HepG2 (cell line): Measurements from ENCODE around the gene FAF2. TPM values are rescaled to one million over a fixed set of nuclear protein-coding genes. Genes with fewer than 3 reads are reported as not detected.

ENCODE experiments used
- ATAC-seq: fragments of 200-7000 bp; cut with Tn5 transposase; 3 replicates; pipeline ENCODE4 v1.9.1; 2020; ENCODE audit warnings: mild to moderate bottlenecking, moderate library complexity
- BruUV-seq: library from RNA; stranded (reverse); fragments of 400-500 nt; replicated peaks from 2 replicates; lab custom pipeline; 2021; lab: Mats Ljungman, UMichigan
- CTCF ChIA-PET: fragments of 300-600 bp; formaldehyde crosslinking; extraction: SDS; loops from one replicate; lab custom pipeline; 2021; ENCODE audit warnings: low total read pairs, inconsistent platforms, low intra/inter-chr PET ratio; lab: Yijun Ruan, JAX
- POLR2A ChIA-PET: fragments of 350-600 bp; sonication (Branson Sonifier 250); formaldehyde crosslinking; loops from one replicate; lab custom pipeline; 2020; ENCODE audit warnings: antibody characterized with exemption, inconsistent platforms; lab: Yijun Ruan, JAX
- DNase-seq: peaks from one replicate; pipeline ENCODE4 v3.0.0-alpha.2; 2015; ENCODE audit warnings: low spot score
- FAIRE-seq: peaks from 3 replicates; lab custom pipeline; 2011; peaks lifted over from hg19 to GRCh38; lab: Jason Lieb, UNC
- H2AFZ ChIP-seq: one replicate; pipeline ENCODE4 v1.6.1; 2011; ENCODE audit warnings: low read length, inconsistent platforms
- H3K27ac ChIP-seq: fragments of 300-600 bp; 3 replicates; pipeline ENCODE4 v1.8.0; 2011; ENCODE audit warnings: mixed run types, mild to moderate bottlenecking, mixed read lengths, low read length, inconsistent platforms; ENCODE audit not compliant: insufficient read depth; ENCODE audit errors: extremely low read length
- H3K27me3 ChIP-seq, 2 experiments: fragments of 200-600 bp in 1 of 2; 2 replicates in 1 of 2; 3 replicates in 1 of 2; pipeline versions ENCODE4 v1.6.0 to v1.8.0; 2011; ENCODE audit warnings: low read length in 2 of 2, mild to moderate bottlenecking in 2 of 2, moderate library complexity in 2 of 2, inconsistent platforms in 1 of 2; ENCODE audit not compliant: insufficient read depth in 2 of 2, control insufficient read depth in 1 of 2
- H3K36me3 ChIP-seq, 2 experiments: fragments of 200-600 bp in 1 of 2; replicated peaks in 1 of 2; 2 replicates in 1 of 2; 3 replicates in 1 of 2; pipeline versions ENCODE4 v1.5.1 to v1.8.0; 2011; ENCODE audit warnings: low read length in 2 of 2, inconsistent platforms in 1 of 2; ENCODE audit not compliant: insufficient read depth in 2 of 2, control insufficient read depth in 1 of 2
- H3K4me1 ChIP-seq: 2 replicates; pipeline ENCODE4 v1.5.1; 2012; ENCODE audit warnings: low read length, inconsistent platforms; ENCODE audit not compliant: insufficient read depth
- H3K4me2 ChIP-seq: 2 replicates; pipeline ENCODE4 v1.6.0; 2011; ENCODE audit warnings: low read depth, low read length, inconsistent platforms
- H3K4me3 ChIP-seq, 3 experiments: fragments of 200-600 bp in 1 of 3; sonication (generic), shearing (Covaris generic) in 1 of 3; replicated peaks in 1 of 3; 2 replicates each; pipeline ENCODE4 v1.5.1; 2011 to 2016; ENCODE audit warnings: low read length in 3 of 3, inconsistent platforms in 2 of 3, low read depth in 2 of 3, mild to moderate bottlenecking in 2 of 3, control low read depth in 1 of 3, mixed read lengths in 1 of 3; ENCODE audit not compliant: insufficient read depth in 1 of 3
- H3K79me2 ChIP-seq: one replicate; pipeline ENCODE4 v1.6.1; 2011; ENCODE audit warnings: low read length, inconsistent platforms; ENCODE audit not compliant: insufficient read depth
- H3K9ac ChIP-seq: 2 replicates; pipeline ENCODE4 v1.6.0; 2011; ENCODE audit warnings: mild to moderate bottlenecking, low read depth, low read length, inconsistent platforms; ENCODE audit not compliant: insufficient read depth
- H3K9me3 ChIP-seq: 2 replicates; pipeline ENCODE4 v1.5.1; 2012; ENCODE audit warnings: mild to moderate bottlenecking, low read length
- H4K20me1 ChIP-seq: 2 replicates; pipeline ENCODE4 v1.6.0; 2011; ENCODE audit warnings: inconsistent platforms, mild to moderate bottlenecking, low read length, moderate library complexity; ENCODE audit not compliant: insufficient read depth
- DMAP1 ChIP-seq: IDR thresholded peaks from 2 replicates; pipeline ENCODE4 v1.6.1; 2016
- MEIS1 ChIP-seq: sonication (generic); formaldehyde crosslinking; IDR thresholded peaks from 2 replicates; pipeline ENCODE4 v1.9.0; 2021; ENCODE audit warnings: mild to moderate bottlenecking, missing genetic modification reagents, moderate library complexity, borderline replicate concordance
- MXI1 ChIP-seq: IDR thresholded peaks from 3 replicates; pipeline ENCODE4 v1.6.1; 2012; ENCODE audit warnings: low read depth, low read length, inconsistent platforms, borderline replicate concordance
- MYC ChIP-seq: sonication (generic); formaldehyde crosslinking; IDR thresholded peaks from 2 replicates; pipeline ENCODE4 v1.9.0; 2021; ENCODE audit warnings: missing genetic modification reagents, borderline replicate concordance
- NFKB2 ChIP-seq: sonication (generic); formaldehyde crosslinking; IDR thresholded peaks from 2 replicates; pipeline ENCODE4 v1.4.0; 2020; ENCODE audit warnings: missing genetic modification reagents, borderline replicate concordance
- POLR2A ChIP-seq, 2 experiments: IDR thresholded peaks; 2 replicates each; pipeline ENCODE4 v1.6.1; 2011; ENCODE audit warnings: low read depth in 2 of 2, low read length in 2 of 2, mild to moderate bottlenecking in 1 of 2, moderate library complexity in 1 of 2; ENCODE audit not compliant: insufficient read depth in 1 of 2
- POLR2G ChIP-seq: fragments of 200-400 bp; formaldehyde crosslinking; IDR thresholded peaks from 2 replicates; pipeline ENCODE4 v1.6.1; 2018; ENCODE audit warnings: mild to moderate bottlenecking, low read depth, low read length, moderate library complexity
- SALL1 ChIP-seq: sonication (generic); formaldehyde crosslinking; IDR thresholded peaks from 2 replicates; pipeline ENCODE4 v1.8.0; 2022; ENCODE audit warnings: mild to moderate bottlenecking, missing genetic modification reagents
- TEAD2 ChIP-seq: sonication (generic); formaldehyde crosslinking; IDR thresholded peaks from 2 replicates; pipeline ENCODE4 v1.9.0; 2021; ENCODE audit warnings: missing genetic modification reagents
- ZBTB33 ChIP-seq: sonication (generic); formaldehyde crosslinking; IDR thresholded peaks from 2 replicates; pipeline ENCODE4 v1.4.0; 2020; ENCODE audit warnings: missing genetic modification reagents
- ZFP91 ChIP-seq: sonication (generic); formaldehyde crosslinking; IDR thresholded peaks from 2 replicates; pipeline ENCODE4 v1.9.0; 2022; ENCODE audit warnings: missing genetic modification reagents, mild to moderate bottlenecking, borderline replicate concordance
- ZNF451 ChIP-seq: sonication (generic); formaldehyde crosslinking; IDR thresholded peaks from 2 replicates; pipeline ENCODE4 v1.5.0; 2020; ENCODE audit warnings: mild to moderate bottlenecking, missing genetic modification reagents
- ZNF879 ChIP-seq: sonication (generic); formaldehyde crosslinking; IDR thresholded peaks from 2 replicates; pipeline ENCODE4 v1.8.1; 2023; ENCODE audit warnings: missing genetic modification reagents
- WGBS: methylation state at CpG from one replicate; pipeline ENCODE4 v1.1.6; 2017; ENCODE audit warnings: low lambda C conversion rate; 5-methylcytosine and 5-hydroxymethylcytosine counted together
- in situ Hi-C: cut with HindIII; loops from 2 replicates; pipeline ENCODE4 v1.10.0; 2017; ENCODE audit warnings: low pct_unique_long_range_greater_than_20kb; ENCODE audit not compliant: extremely low pct_ligation_motif_present
- intact Hi-C: fragments of 100-400 bp; cut with micrococcal nuclease; formaldehyde crosslinking; loops from one replicate; pipeline ENCODE4 v1.10.0; 2022; ENCODE audit not compliant: unreplicated experiment
- polyA plus RNA-seq, 8 experiments: library from polyadenylated mRNA; depleted of rRNA in 3 of 8; stranded (reverse) in 7 of 8; unstranded in 1 of 8; fragments of >200 nt; fragmentation: Illumina TruSeq in 4 of 8; extraction: Trizol in 4 of 8; gene quantifications; 2 replicates each; pipeline versions ENCODE4 v1.2.1 to v1.2.3, GENCODE V29; 2011 to 2016; ENCODE audit warnings: low read depth in 4 of 8, missing spikeins in 1 of 8, mixed read lengths in 1 of 8; ENCODE audit not compliant: insufficient read depth in 1 of 8
- total RNA-seq, 5 experiments: library from RNA; depleted of rRNA; stranded (reverse); fragments of >200 nt; fragmentation: Illumina TruSeq; extraction: Trizol; gene quantifications; 2 replicates each; pipeline ENCODE4 v1.2.3, GENCODE V29; 2016; ENCODE audit warnings: low read depth in 1 of 5
- TF ChIP-seq, protein P1 (sequence below): sonication (generic); formaldehyde crosslinking; IDR thresholded peaks from 2 replicates; pipeline ENCODE4 v1.5.1; 2020; ENCODE audit warnings: missing genetic modification reagents, mild to moderate bottlenecking, borderline replicate concordance
- TF ChIP-seq, protein P2 (sequence below): sonication (generic); formaldehyde crosslinking; IDR thresholded peaks from 2 replicates; pipeline ENCODE4 v1.4.0; 2020; ENCODE audit warnings: mild to moderate bottlenecking, low read depth, missing genetic modification reagents

The FAF2 gene
- total and polyA plus RNA-seq, 2 of the 13 experiments (the other 11 are each of a cell fraction or from before 2014, with no cell fraction given), result 27.8 to 34.3 TPM

DNA sequence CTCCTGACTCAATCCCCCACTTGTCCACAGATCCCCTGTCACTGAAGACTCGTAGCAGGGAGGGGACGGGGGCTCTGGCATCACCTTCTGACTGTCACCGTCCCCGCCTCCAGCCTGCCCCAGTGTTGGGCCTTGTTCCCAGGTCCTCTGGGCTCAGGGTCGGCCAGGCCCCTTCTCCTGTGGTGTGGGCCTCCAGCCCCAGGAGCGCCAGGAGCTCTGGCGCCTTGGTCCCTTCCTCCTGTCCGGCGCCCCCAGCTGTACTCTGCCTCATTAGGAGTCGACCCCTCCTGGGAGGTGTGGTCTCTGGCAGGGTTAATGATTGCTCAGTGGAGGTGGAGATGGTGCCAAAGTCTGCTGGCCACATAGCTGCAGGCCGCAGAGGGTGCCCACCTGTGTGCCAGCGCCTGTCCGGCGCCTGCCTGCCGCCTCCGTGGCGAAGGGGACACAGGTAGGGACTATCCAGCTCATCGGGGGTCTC, 100.8 kb downstream of the FAF2 start, which contains the start of gene CDHR2:
CDHR2 (plus strand) TSS at position 376 of the 478 bp plus-strand sequence. CDS start 16,011 bp downstream, outside the sequence.
- H3K79me2 ChIP-seq, result peaks cover 16% of the 10 kb centered on the region
- in situ Hi-C loops (loop anchor here (25.0 kb wide), 1 partner anchor 813 kb away; the partner anchor contains the start of genes LMAN2 and RGS14), intact Hi-C loops (loop anchor here (2.0 kb wide), 1 partner anchor 132 kb away; the partner anchor contains the start of gene CLTB)
- ChIA-PET POLR2A (interaction anchor here (0.7 to 9.7 kb wide), 11 partner anchors 9 to 187 kb away, joined by 3 to 212 read pairs (median 5); partner anchors contain the start of genes FAF2, KIAA1191, RNF44 and TSPAN17), CTCF (no interaction called here)
- 2% methylated on average over 13 of the region's 18 CpGs for WGBS
- no peaks in the 10 kb centered on the region for H4K20me1 ChIP-seq
- peak; percentile 85 for DNase-seq
- no peaks in the 10 kb centered on the region for H3K36me3 ChIP-seq
- H3K4me2 ChIP-seq, result peak within 1 kb of the TSS; percentile 98
- peak; percentile 12 for FAIRE-seq
- no peaks in the 10 kb centered on the region for H3K27me3 ChIP-seq
- peak within 1 kb of the TSS; percentile 66 to 86 (median 72) for H3K4me3 ChIP-seq
- BruUV-seq, result no TSS peak
- peak within 1 kb of the TSS; percentile 75 for H3K9ac ChIP-seq
- ATAC-seq, result peak; percentile 90
- peaks cover 69% of the 10 kb centered on the region for H3K4me1 ChIP-seq
- no peak within 1 kb of the TSS for H2AFZ ChIP-seq
- no peaks in the 10 kb centered on the region for H3K9me3 ChIP-seq
- H3K27ac ChIP-seq, result peak within 1 kb of the TSS; percentile 53
- 0 out of 2 replicates have a peak, but pooled peaks have one; percentile 9 for TF ChIP-seq DMAP1 (CRISPR knock-in tag)
- TF ChIP-seq ZNF451 (CRISPR knock-in tag), result 0 out of 2 replicates have a peak, but pooled peaks have one; percentile 53
- peak; percentile 32; the same call in 1 of the 2 replicates for TF ChIP-seq NFKB2 (CRISPR knock-in tag)
- TF ChIP-seq, protein P1, sequence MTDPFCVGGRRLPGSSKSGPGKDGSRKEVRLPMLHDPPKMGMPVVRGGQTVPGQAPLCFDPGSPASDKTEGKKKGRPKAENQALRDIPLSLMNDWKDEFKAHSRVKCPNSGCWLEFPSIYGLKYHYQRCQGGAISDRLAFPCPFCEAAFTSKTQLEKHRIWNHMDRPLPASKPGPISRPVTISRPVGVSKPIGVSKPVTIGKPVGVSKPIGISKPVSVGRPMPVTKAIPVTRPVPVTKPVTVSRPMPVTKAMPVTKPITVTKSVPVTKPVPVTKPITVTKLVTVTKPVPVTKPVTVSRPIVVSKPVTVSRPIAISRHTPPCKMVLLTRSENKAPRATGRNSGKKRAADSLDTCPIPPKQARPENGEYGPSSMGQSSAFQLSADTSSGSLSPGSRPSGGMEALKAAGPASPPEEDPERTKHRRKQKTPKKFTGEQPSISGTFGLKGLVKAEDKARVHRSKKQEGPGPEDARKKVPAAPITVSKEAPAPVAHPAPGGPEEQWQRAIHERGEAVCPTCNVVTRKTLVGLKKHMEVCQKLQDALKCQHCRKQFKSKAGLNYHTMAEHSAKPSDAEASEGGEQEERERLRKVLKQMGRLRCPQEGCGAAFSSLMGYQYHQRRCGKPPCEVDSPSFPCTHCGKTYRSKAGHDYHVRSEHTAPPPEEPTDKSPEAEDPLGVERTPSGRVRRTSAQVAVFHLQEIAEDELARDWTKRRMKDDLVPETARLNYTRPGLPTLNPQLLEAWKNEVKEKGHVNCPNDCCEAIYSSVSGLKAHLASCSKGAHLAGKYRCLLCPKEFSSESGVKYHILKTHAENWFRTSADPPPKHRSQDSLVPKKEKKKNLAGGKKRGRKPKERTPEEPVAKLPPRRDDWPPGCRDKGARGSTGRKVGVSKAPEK, result no peak
- peak; percentile 55 for TF ChIP-seq SALL1
- peak; percentile 80 for TF ChIP-seq POLR2G
- TF ChIP-seq TEAD2 (CRISPR knock-in tag), result no peak
- TF ChIP-seq, protein P2, sequence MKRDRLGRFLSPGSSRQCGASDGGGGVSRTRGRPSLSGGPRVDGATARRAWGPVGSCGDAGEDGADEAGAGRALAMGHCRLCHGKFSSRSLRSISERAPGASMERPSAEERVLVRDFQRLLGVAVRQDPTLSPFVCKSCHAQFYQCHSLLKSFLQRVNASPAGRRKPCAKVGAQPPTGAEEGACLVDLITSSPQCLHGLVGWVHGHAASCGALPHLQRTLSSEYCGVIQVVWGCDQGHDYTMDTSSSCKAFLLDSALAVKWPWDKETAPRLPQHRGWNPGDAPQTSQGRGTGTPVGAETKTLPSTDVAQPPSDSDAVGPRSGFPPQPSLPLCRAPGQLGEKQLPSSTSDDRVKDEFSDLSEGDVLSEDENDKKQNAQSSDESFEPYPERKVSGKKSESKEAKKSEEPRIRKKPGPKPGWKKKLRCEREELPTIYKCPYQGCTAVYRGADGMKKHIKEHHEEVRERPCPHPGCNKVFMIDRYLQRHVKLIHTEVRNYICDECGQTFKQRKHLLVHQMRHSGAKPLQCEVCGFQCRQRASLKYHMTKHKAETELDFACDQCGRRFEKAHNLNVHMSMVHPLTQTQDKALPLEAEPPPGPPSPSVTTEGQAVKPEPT, result 0 out of 2 replicates have a peak, but pooled peaks have one; percentile 52
- peak; percentile 34; the same call in 1 of the 2 replicates for TF ChIP-seq ZFP91
- peak; percentile 82; the same call in 1 of the 2 replicates for TF ChIP-seq MEIS1 (CRISPR knock-in tag)
- TF ChIP-seq MYC (CRISPR knock-in tag), result peak; percentile 44; the same call in 1 of the 2 replicates
- TF ChIP-seq ZNF879 (CRISPR knock-in tag), result no peak
- TF ChIP-seq ZBTB33 (CRISPR knock-in tag), result no peak
- peak; percentile 56; the same call in 1 of the 3 replicates for TF ChIP-seq MXI1
- TF ChIP-seq POLR2A (IDR thresholded peaks at IDR 0.05; ENCODE audit: insufficient read depth in 1 of 2, low read depth in 2 of 2, low read length in 2 of 2), result peak in 1 of 2 experiments; percentile 90; a peak in 2 of 4 replicates
